Fibroblast of mammary gland (primary cell): Measurements from ENCODE around the gene ZNF292.
"Not testable (repeated sequence)": the region's sequence is repeated elsewhere in the genome, so short reads cannot be mapped to it uniquely, and the experiment has no call there.

Experiments used
- DNase-seq: peaks from one replicate; pipeline ENCODE4 v3.0.0-alpha.2; 2010; ENCODE audit warnings: low read depth
- H3K4me3 ChIP-seq: 2 replicates; pipeline ENCODE4 v1.5.1; 2011; ENCODE audit warnings: low read depth, mild to moderate bottlenecking, low read length, moderate library complexity; ENCODE audit not compliant: control insufficient read depth
- CTCF ChIP-seq: conservative IDR thresholded peaks from 2 replicates; pipeline ENCODE4 v1.5.1; 2011; ENCODE audit warnings: low read depth, low read length, inconsistent platforms; ENCODE audit not compliant: control insufficient read depth, insufficient read depth

ZNF292 gene

GRCh38 chr6:87183687-87184086 lies 28.3 kb downstream of the ZNF292 start:
- DNase-seq: peak; percentile 87
- TF ChIP-seq CTCF: no peak
- no peak overlapping the region for H3K4me3 ChIP-seq

- no peak overlapping the region for H3K4me3 ChIP-seq
- DNase-seq: no peak
- TF ChIP-seq CTCF: no peak
Observed at GRCh38 chr6:87184762-87185250, 29.4 kb downstream of the ZNF292 start.

GRCh38 chr6:87196275-87196842 lies 41.0 kb downstream of the ZNF292 start:
- DNase-seq: no peak
- no peak for TF ChIP-seq CTCF
- H3K4me3 ChIP-seq: no peak overlapping the region

GRCh38 chr6:87197547-87197946 lies 42.2 kb downstream of the ZNF292 start:
- TF ChIP-seq CTCF: no peak
- H3K4me3 ChIP-seq: no peak overlapping the region
- no peak for DNase-seq

GRCh38 chr6:87198022-87198810 lies 42.9 kb downstream of the ZNF292 start:
- peak; percentile 69 for DNase-seq
- H3K4me3 ChIP-seq: not testable (repeated sequence)

GRCh38 chr6:87199787-87200186 lies 44.4 kb downstream of the ZNF292 start:
- no peak for TF ChIP-seq CTCF
- no peak overlapping the region for H3K4me3 ChIP-seq
- DNase-seq: no peak

GRCh38 chr6:87200469-87201175 lies 45.3 kb downstream of the ZNF292 start:
- no peak overlapping the region for H3K4me3 ChIP-seq
- no peak for TF ChIP-seq CTCF
- peak; percentile 46 for DNase-seq
